T-helper 1 cell treated with Interleukin-12 subunit alpha and Interleukin-12 subunit beta and Interleukin-4 antibody, amounts not matched to agents 30 ng/mL and 1 ng/mL, for 36 hours (primary cell): ENCODE results near the gene GNA15. TPM values are rescaled to one million over a fixed set of nuclear protein-coding genes. Genes with fewer than 3 reads are reported as not detected.

Experiments
- intact Hi-C: fragments of 100-400 bp; cut with micrococcal nuclease; formaldehyde crosslinking; loops from one replicate; pipeline ENCODE4 v1.15.1; 2024
- total RNA-seq: library from RNA; stranded (reverse); gene quantifications from 2 replicates; pipeline ENCODE4 v1.2.3, GENCODE V29; 2022

Gene GNA15
- total RNA-seq, 1 donor from 2014 or later: 140 TPM

DNA sequence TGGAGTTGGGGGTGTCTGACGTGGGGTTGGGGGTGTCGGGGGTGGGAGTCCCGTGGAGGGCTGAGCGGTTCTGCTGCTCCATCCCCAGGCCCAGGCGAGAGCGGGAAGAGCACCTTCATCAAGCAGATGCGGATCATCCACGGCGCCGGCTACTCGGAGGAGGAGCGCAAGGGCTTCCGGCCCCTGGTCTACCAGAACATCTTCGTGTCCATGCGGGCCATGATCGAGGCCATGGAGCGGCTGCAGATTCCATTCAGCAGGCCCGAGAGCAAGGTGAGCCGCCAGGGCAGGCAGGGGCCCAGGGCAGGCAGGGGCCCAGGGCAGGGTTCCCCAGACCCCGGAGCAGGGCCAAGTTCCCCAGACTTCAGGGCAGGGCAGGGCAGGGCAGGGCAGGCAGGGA, 12.7 kb downstream of the GNA15 start:
- intact Hi-C loops: no loop called here

DNA sequence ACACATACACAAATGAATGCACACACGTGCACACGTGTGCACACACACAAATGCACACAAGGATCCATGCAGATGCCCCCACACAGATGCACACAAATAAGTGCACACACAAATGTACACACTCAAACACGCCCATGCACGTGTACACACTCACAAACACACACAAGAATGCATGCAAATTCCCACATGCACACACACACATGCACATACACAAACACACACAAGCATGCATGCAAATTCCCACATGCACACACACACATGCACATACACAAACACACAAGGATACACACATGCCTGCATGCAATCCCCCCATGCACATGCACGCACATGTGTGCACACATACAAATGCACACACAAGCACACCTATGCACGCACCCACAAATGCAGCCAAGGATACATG, 13.3 kb downstream of the GNA15 start:
- intact Hi-C loops: no loop called here

DNA sequence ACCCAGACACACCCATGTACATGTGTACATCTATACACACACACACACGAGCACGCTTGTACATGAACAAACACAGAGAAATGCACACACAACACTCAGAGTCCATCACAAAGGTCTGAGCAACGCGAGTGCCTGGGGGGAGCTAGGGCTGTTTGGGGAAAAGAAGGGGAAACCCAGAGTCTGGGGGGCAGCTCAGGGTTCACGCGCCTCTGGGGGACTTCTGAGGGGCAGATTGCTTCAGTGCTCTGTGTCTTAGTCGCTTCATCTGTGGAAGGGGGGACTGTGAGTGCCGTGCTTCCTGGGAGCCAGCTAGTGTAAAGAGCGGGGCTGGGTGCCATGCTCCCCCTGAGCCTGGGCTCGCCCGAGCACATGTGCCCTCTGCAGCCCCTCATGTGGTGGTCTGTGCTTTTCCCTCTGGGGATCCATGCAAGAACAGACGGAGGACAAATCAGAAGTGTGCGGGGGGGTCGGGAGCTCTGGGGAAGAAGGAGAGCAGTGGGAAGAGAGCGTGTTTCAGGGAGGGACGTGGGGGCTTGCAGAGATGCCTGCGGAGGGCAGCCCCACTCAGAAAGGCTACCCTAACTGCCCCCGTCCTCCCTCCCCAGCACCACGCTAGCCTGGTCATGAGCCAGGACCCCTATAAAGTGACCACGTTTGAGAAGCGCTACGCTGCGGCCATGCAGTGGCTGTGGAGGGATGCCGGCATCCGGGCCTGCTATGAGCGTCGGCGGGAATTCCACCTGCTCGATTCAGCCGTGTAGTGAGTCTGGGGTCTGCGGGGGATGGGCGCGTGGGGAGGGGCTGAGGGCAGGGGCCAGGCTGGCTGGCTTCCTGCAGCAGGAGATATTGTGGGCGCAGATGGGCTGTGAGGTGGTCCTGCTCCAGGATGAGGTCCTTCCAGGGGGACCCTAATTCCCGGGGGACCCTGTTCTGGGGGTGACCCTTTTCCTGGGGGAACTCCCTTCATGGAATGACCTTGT, 14.0 kb downstream of the GNA15 start:
- intact Hi-C loops: no loop called here

DNA sequence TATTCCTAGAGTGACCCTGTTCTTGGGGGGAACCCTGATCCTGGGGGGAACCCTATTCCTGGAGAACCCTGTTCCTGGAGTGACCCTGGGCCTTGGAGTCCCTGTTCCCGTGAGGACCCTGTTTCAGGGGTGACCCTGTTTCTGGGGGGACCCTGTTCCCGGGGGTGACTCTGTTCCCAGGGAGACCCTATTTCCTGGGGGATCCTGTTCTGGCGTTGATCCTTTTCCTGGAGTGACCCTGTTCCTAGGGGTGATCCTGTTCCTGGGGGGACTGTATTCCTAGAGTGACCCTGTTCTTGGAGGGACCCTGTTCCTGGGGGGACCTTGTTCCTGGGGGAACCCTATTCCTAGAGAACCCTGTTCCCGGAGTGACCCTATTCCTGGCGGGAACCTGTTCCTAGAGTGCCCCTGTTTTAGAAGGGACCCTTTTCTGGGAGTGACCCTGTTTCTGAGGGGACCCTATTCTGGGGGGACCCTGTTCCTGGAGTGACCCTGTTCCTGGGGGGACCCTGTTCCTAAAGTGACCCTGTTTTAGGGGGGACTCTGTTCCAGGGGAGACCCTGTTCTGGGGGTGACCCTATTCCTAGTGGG, 15.0 kb downstream of the GNA15 start:
- intact Hi-C loops: no loop called here

DNA sequence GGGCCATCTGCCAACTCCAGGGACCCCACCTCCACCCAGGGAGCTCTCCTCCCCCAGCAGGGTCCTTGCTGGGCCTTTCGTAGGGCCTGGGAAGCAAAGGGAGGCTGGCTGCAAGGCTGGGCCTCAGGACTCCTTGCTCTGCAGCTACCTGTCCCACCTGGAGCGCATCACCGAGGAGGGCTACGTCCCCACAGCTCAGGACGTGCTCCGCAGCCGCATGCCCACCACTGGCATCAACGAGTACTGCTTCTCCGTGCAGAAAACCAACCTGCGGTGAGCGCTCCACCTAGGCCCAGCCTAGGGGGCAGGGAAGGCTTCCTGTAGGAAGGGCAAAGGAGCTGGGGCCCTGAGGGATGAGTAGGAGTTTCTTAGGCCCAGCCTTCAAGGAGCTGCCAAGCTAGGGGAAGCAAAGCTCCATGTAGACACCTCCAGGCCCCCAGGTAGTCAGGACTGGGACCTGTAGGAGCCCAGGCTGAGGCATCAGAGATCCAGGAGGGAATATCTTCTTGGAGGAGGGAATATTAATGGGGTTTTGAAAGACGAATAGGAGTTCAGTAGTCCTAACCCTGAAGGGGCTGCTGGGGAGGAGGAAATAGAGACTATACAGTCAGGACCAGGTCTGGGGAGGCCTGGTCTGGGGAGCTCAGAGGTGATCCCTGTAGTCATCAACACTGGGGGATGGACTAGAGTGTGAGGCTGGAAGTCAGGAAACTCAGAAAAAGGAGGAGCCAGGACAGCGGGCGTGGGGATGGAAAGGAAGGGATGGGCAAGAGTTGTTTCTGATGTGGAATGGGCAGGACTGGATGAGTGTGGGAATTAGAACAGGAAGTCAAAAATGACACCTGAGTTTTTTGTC, 16.0 kb downstream of the GNA15 start:
- intact Hi-C loops: no loop called here

GRCh38 chr19:3152419-3152780, 16.6 kb downstream of the GNA15 start:
- intact Hi-C loops: no loop called here

DNA sequence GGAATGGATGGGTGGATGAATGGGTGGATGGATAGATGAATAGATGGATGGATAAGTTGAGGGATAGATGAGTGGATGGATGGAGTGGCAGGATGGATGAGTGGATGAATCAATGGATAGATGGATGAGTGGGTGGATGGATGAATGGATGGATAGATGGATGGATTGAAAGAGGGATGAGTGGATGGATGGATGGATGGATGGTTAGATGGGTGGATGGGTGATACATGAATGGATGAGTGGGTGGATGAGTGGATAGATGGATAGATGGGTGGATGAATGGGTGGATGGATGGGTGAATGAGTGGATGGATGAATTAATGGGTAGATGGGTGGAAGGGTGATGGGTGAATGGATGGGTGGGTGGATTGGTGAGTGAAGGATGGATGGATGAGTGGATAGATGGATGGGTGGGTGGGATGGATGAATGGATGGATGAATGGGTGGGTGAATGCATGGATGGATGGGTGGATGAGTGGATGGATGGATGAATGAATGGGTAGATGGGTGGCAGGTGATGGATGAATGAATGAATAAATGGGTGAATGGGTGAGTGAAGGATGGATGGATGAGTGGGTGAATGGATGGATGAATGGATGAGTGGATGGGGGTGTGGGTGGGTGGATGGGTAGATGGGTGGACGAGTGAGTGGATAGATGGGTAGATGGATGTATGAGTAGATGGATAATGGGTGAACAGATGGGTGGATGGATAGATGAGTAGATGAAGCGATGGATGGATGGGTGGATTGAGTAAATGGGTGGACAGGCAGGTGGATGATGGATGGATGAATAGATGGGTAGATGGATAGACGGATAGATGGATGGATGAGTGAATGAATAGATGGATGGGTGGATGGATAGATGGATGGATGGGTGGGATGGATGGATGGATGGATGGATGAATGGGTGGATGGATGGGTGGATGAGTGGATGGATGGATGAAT, 17.7 kb downstream of the GNA15 start:
- intact Hi-C loops: loop anchor here (2.0 kb wide), 2 partner anchors 17 to 203 kb away; partner anchors contain the start of gene GNA15

DNA sequence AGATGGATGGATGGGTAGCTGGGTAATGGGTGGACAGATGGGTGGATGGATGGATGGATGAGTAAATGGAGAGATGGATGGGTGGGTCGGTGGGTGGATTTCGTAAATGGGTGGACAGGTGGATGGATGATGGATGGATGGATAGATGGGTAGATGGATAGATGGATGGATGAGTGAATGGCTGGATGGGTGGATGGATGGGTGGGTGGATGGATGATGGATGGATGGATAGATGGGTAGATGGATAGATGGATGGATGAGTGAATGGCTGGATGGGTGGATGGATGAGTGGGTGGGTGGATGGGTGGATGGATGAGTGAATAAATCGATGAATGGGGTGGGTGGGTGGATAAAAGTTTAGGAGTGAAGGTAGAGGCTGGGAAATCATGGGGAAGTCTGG, 18.6 kb downstream of the GNA15 start:
- intact Hi-C loops: loop anchor here (2.0 kb wide), 2 partner anchors 18 to 204 kb away; partner anchors contain the start of gene GNA15

DNA sequence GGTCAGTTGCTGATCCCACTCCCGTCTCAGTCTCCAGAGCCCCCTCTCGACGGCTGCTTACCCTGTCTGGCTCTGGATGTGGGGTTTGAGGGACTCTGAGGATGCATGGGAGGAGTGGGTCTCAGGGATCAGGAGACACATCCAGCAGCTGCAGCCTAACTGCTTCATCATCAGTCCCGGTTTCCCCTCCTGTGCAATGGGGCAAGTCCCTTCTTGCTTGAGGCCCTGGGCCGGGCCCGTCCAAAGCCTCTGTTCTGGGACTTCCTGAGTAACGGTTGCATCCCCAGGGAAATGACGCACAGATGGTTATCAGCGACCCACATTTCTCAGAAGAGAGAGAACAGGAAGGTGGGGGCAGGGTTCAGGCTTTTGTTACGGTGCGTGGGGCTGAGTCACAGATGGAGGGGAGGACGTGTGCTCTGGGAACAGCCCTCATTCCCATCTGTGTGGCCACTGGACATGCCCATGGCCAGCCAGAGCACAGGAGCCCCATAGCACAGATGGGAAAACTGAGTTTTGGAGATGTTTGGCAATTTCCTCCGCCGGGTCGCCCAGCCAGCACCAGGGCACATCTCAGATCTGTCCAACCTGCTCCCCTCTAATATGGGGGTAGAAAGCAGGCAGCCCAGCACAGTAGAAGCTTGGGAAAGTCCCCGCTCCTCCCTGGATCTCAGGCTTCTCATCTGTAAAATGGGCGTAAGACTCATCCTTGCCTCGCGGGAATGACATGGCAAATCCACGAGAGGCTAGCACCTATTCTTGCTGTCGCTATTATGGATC, 19.3 kb downstream of the GNA15 start:
- intact Hi-C loops: loop anchor here (1.0 to 2.0 kb wide), 3 partner anchors 13 to 204 kb away; partner anchors contain the start of gene GNA15

DNA sequence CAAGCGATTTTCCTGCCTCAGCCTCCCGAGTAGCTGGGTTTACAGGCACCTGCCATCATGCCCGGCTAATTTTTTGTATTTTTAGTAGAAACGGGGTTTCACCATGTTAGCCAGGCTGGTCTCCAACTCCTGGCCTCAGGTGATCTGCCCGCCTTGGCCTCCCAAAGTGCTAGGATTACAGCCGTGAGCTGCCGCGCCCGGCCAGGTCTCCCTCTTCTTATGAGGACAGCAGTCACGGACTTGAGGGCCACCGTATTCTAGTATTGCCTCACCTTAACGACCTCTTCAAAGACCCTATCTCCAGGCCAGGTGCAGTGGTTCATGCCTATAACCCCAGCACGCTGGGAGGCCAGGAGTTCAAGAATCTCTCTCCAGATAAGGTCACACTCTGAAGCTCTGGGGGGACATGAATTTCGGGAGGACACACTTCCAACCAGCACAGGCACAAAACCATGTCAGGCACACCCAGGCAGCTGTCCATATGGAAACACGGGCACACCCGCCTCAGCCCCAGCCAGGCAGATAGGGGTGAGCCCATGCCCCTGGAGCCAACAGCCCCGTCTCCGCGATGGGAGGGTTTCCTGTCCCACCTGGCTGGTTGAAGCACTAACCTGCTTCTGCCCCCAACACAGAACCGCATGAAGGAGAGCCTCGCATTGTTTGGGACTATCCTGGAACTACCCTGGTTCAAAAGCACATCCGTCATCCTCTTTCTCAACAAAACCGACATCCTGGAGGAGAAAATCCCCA, 21.4 kb downstream of the GNA15 start:
- intact Hi-C loops: no loop called here

GRCh38 chr19:3159565-3159964, 23.7 kb downstream of the GNA15 start:
- intact Hi-C loops: no loop called here

GRCh38 chr19:3160219-3160618, 24.4 kb downstream of the GNA15 start:
- intact Hi-C loops: no loop called here

- intact Hi-C loops: no loop called here
These were observed 25.6 kb downstream of the GNA15 start for GRCh38 chr19:3161453-3161852.

GRCh38 chr19:3162418-3163229, 26.8 kb downstream of the GNA15 start:
- intact Hi-C loops: loop anchor here (1.0 kb wide), 4 partner anchors 16 to 87 kb away; partner anchors contain the start of gene S1PR4

- intact Hi-C loops: loop anchor here (1.0 kb wide), 4 partner anchors 15 to 88 kb away; partner anchors contain the start of gene S1PR4
These were observed 27.5 kb downstream of the GNA15 start for GRCh38 chr19:3163230-3163886.

GRCh38 chr19:3163943-3164342, 28.1 kb downstream of the GNA15 start:
- intact Hi-C loops: loop anchor here (1.0 kb wide), 4 partner anchors 14 to 89 kb away; partner anchors contain the start of gene S1PR4
